Mucosa of descending colon (tissue), 3 donors: ENCODE data around the gene APOA4. TPM values are rescaled to one million over a fixed set of nuclear protein-coding genes. Genes with fewer than 3 reads are reported as not detected.

Experiments used
- ATAC-seq: fragments of 200-7000 bp; cut with Tn5 transposase; one replicate; pipeline ENCODE4 v1.9.1; 2020; ENCODE audit warnings: mild to moderate bottlenecking, moderate library complexity
- DNase-seq, 3 donors: peaks; one replicate each; pipeline ENCODE4 v3.0.0-alpha.2; 2020
- H3K36me3 ChIP-seq: fragments of 200-600 bp; one replicate; pipeline ENCODE4 v1.8.0; 2021; ENCODE audit warnings: low read depth, mild to moderate bottlenecking
- H3K4me1 ChIP-seq: fragments of 200-600 bp; one replicate; pipeline ENCODE4 v1.8.0; 2021; ENCODE audit warnings: low read depth, mild to moderate bottlenecking
- H3K4me3 ChIP-seq: fragments of 200-600 bp; one replicate; pipeline ENCODE4 v1.8.0; 2021; ENCODE audit warnings: mild to moderate bottlenecking
- H3K9me3 ChIP-seq: fragments of 200-600 bp; one replicate; pipeline ENCODE4 v1.8.0; 2021; ENCODE audit warnings: mild to moderate bottlenecking
- intact Hi-C, 2 donors: fragments of 100-400 bp; cut with DNase I in 1 of 2; cut with micrococcal nuclease in 1 of 2; formaldehyde crosslinking; loops; one replicate each; pipeline versions ENCODE4 v1.11.0 to v1.11.1; 2022; cut with DNase I, micrococcal nuclease
- total RNA-seq, 3 donors: library from RNA; stranded (reverse); fragmentation: NEBNext Ultra II Directional in 2 of 3; extraction: Animal tissue kit (Norgen Biotek cat#: 25700) in 2 of 3; gene quantifications; one replicate each; pipeline versions ENCODE4 v1.2.1 to v1.2.4, GENCODE V29; 2021 to 2023
- TF ChIP-seq, protein P1 (sequence below): fragments of 200-600 bp; IDR thresholded peaks from one replicate; pipeline ENCODE4 v1.8.0; 2022; ENCODE audit warnings: antibody characterized with exemption, mild to moderate bottlenecking
- donor health status: DM: no; HTN: no; CAD: no; lungs with moderate emphysema.
- donor health status: DM: no; HTN: no; CAD: no.
- donor health status: DM: no; HTN: yes; CAD: no.

APOA4 gene
- total RNA-seq, 3 donors from 2014 or later, result not detected

DNA sequence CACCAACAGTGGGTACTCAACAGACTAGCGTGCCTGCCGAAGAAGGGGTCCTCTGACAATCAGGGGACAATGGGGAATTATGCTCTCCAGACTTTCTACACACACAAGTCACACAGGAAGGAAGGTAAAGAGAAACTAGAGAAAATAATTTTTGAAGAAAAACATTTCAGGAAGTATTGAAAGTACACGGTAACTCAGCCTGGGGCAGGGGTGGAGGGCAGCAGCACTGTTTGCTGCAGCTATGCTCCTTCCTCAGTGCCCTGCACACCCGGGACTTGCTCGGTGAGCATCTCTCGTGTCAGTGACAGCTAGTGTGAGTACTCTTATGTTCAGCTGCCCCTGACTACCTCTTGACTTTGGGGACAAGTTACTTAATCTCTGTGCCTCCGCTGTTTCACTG, 32.3 kb upstream of the APOA4 start:
- DNase-seq, result no peak
- intact Hi-C loops, result no loop called here
- H3K9me3 ChIP-seq, result no peaks in the 10 kb centered on the region
- no peak for ATAC-seq
- no peak overlapping the region for H3K4me3 ChIP-seq
- no peaks in the 10 kb centered on the region for H3K36me3 ChIP-seq
- TF ChIP-seq, protein P1, sequence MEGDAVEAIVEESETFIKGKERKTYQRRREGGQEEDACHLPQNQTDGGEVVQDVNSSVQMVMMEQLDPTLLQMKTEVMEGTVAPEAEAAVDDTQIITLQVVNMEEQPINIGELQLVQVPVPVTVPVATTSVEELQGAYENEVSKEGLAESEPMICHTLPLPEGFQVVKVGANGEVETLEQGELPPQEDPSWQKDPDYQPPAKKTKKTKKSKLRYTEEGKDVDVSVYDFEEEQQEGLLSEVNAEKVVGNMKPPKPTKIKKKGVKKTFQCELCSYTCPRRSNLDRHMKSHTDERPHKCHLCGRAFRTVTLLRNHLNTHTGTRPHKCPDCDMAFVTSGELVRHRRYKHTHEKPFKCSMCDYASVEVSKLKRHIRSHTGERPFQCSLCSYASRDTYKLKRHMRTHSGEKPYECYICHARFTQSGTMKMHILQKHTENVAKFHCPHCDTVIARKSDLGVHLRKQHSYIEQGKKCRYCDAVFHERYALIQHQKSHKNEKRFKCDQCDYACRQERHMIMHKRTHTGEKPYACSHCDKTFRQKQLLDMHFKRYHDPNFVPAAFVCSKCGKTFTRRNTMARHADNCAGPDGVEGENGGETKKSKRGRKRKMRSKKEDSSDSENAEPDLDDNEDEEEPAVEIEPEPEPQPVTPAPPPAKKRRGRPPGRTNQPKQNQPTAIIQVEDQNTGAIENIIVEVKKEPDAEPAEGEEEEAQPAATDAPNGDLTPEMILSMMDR, result no peak
- peaks cover 35% of the 10 kb centered on the region for H3K4me1 ChIP-seq

DNA sequence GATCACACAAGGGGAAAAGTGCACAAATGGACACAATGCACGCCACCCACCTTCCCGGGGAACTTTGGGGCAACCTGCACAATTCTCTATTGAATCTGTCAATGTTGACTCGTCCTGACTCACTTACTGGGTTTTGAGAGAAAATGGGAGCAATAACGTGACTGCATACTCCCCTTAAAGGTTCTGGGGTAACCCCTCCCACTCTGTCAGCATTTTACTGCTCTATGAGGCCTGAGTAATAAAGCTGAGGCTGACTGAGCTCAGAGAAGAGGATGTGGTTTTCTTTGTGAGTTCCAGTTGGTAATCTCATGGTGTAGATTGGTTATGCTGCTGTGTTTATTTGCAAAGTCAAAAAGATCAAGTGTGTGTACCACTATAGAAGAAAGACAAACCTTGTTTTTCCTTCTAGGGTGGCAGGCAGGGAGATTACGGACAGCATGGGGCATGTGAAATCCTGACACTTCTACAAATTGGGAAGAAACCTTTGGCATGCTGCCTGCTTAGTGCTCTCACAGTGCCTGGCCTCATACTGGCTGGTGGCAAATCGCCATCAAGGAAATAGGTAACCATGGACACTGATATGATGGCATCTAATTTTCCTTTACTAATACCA, 30.5 kb upstream of the APOA4 start:
- H3K9me3 ChIP-seq, result no peaks in the 10 kb centered on the region
- no peaks in the 10 kb centered on the region for H3K36me3 ChIP-seq
- peaks cover 35% of the 10 kb centered on the region for H3K4me1 ChIP-seq
- H3K4me3 ChIP-seq, result no peak overlapping the region
- TF ChIP-seq, protein P1, result no peak
- ATAC-seq (peak; percentile 87), DNase-seq (peak in 1 of 3 donors; percentile 59)
- intact Hi-C loops, result no loop called here

DNA sequence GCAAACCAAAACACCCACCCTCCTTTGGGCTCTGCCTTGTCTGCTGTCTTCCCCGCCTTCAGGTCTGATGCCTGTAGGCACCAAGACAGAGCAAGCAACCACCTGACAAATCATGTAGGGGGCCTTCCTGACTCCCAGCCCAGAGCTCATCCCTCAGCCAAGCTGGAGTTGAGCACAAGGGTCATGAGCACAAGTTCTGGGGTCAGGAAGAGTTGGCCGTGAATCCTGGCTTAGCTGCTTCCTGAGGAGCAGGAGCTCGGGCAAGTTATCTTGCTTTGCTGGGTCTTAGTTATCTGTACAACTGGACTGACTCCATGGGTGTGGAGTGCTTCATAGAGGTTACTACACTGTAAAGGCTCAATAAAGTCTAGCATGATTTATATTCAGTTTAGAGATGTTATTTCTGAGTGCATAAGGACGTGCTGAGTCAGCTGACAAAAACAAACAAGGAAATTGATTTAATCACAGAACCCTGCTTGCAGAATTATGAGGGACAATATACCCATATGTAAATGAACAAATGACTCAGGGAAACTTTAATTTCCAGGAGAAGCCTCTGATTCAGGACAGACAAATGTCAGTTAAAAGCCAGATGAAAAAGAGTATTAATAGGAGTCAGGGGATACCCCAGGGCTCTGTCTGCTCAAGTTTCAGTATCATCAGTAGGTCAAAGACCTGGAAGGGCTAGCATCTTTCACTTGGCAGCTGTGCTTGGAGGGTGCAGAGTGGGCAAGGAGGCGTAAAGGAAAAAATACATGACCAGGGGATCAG, 29.3 kb upstream of the APOA4 start:
- Histone ChIP-seq H3K36me3 (no peaks in the 10 kb centered on the region), H3K4me1 (peaks cover 35% of the 10 kb centered on the region), H3K4me3 (no peak overlapping the region), H3K9me3 (no peaks in the 10 kb centered on the region)
- intact Hi-C loops, result no loop called here
- ATAC-seq (peak; percentile 86), DNase-seq (peak in 2 of 3 donors; percentile 54 to 70)
- TF ChIP-seq, protein P1, result no peak

DNA sequence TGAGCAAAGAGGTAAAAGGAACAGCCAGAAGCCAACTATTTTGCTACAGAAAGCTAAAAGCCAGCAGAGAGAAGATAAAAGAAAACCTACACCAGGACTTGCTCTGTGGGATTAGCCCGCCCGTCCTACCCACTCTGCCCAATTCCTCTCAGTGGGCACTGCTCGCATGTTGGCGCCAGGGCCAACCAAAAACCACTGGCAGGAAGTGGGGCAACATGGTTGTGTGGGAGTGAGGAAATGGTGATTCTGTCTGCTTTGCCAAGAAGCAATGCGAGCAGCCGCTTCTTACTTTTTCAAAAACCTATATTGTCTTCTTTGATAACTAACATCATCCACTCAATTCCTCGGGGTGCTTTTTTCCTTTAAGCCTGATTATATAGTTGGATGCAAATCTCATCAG, 28.5 kb upstream of the APOA4 start:
- Histone ChIP-seq H3K9me3 (no peaks in the 10 kb centered on the region), H3K4me3 (no peak overlapping the region), H3K36me3 (no peaks in the 10 kb centered on the region), H3K4me1 (peaks cover 35% of the 10 kb centered on the region)
- ATAC-seq, result no peak
- DNase-seq, result peak in 2 of 3 donors; percentile 47 to 63
- TF ChIP-seq, protein P1, result no peak
- intact Hi-C loops, result no loop called here

DNA sequence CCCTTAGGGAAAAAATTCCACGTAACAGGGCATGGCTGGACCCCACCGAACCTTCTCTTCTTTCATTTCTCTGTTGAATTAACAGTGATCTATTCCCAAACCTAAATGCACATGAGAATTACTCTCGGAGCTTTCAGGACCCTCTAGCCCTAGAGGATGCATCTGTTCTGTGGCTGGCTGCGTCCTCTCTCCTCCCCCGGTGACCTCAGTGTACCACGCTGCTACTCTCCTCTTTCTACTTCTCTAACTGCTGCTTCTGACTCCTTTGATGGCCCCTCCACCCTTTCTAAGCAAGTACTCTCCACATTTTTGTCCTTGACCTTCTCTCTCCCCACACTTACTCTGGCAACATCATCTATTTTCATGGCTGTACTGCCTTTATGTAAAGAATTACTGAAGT, 26.4 kb upstream of the APOA4 start:
- Histone ChIP-seq H3K4me1 (peaks cover 33% of the 10 kb centered on the region), H3K4me3 (no peak overlapping the region), H3K9me3 (no peaks in the 10 kb centered on the region), H3K36me3 (no peaks in the 10 kb centered on the region)
- TF ChIP-seq, protein P1, result no peak
- no peak for ATAC-seq
- intact Hi-C loops, result no loop called here
- DNase-seq, result no peak
